ENCODE measurements around the gene RIPOR3. TPM values are rescaled to one million over a fixed set of nuclear protein-coding genes. Genes with fewer than 3 reads are reported as not detected.

Gene RIPOR3
- total RNA-seq, 1 donor from 2014 or later, result 0.12 TPM

GRCh38 chr20:50558483-50558925, 132.8 kb downstream of the RIPOR3 start:
- DNase-seq (ENCODE audit: low spot score), result no peak
- peaks cover 54% of the 10 kb centered on the region for H3K4me1 Mint-ChIP-seq (ENCODE audit: low read depth)
- H3K27me3 Mint-ChIP-seq (ENCODE audit: low read depth), result no peaks in the 10 kb centered on the region
- H3K36me3 Mint-ChIP-seq (ENCODE audit: low read depth), result peaks cover 5% of the 10 kb centered on the region
- H3K27ac Mint-ChIP-seq (ENCODE audit: unreplicated experiment), result peak overlapping the region; percentile 77
- TF ChIP-seq CTCF (IDR thresholded peaks at IDR 0.05), result no peak
- no peak overlapping the region for H3K4me3 Mint-ChIP-seq (ENCODE audit: unreplicated experiment)
- no peaks in the 10 kb centered on the region for H3K9me3 Mint-ChIP-seq (ENCODE audit: low read depth)

GRCh38 chr20:50557549-50558134, 133.7 kb downstream of the RIPOR3 start:
- peaks cover 48% of the 10 kb centered on the region for H3K4me1 Mint-ChIP-seq (ENCODE audit: low read depth)
- no peak for TF ChIP-seq CTCF (IDR thresholded peaks at IDR 0.05)
- H3K27ac Mint-ChIP-seq (ENCODE audit: unreplicated experiment), result peak overlapping the region; percentile 77
- no peaks in the 10 kb centered on the region for H3K9me3 Mint-ChIP-seq (ENCODE audit: low read depth)
- H3K27me3 Mint-ChIP-seq (ENCODE audit: low read depth), result no peaks in the 10 kb centered on the region
- peaks cover 2% of the 10 kb centered on the region for H3K36me3 Mint-ChIP-seq (ENCODE audit: low read depth)
- H3K4me3 Mint-ChIP-seq (ENCODE audit: unreplicated experiment), result no peak overlapping the region
- DNase-seq (ENCODE audit: low spot score), result no peak

DNA sequence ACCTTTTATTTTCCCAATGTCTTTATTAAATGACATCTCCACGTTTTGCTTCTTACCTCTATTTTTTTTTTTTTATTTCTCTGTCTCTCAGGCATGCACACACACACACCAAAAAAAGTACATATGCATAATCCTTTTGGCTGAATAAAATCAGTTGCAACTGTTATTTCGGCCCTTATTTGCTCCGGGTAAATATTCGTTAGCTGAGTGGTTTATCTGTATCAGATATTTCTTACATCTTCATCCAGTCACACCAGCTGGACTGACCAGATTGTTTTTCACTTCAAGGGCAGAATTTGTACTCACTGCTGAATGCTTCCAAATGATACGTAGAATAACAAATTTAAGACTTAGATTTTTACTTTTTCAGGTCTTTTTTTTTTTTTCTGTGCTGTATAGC, 135.7 kb downstream of the RIPOR3 start:
- TF ChIP-seq CTCF (IDR thresholded peaks at IDR 0.05), result no peak
- Mint-ChIP-seq H3K4me1 (ENCODE audit: low read depth) (peaks cover 32% of the 10 kb centered on the region), H3K27me3 (ENCODE audit: low read depth) (no peaks in the 10 kb centered on the region), H3K9me3 (ENCODE audit: low read depth) (no peaks in the 10 kb centered on the region), H3K4me3 (ENCODE audit: unreplicated experiment) (no peak overlapping the region), H3K36me3 (ENCODE audit: low read depth) (peaks cover 2% of the 10 kb centered on the region), H3K27ac (ENCODE audit: unreplicated experiment) (no peak overlapping the region)
- no peak for DNase-seq (ENCODE audit: low spot score)

DNA sequence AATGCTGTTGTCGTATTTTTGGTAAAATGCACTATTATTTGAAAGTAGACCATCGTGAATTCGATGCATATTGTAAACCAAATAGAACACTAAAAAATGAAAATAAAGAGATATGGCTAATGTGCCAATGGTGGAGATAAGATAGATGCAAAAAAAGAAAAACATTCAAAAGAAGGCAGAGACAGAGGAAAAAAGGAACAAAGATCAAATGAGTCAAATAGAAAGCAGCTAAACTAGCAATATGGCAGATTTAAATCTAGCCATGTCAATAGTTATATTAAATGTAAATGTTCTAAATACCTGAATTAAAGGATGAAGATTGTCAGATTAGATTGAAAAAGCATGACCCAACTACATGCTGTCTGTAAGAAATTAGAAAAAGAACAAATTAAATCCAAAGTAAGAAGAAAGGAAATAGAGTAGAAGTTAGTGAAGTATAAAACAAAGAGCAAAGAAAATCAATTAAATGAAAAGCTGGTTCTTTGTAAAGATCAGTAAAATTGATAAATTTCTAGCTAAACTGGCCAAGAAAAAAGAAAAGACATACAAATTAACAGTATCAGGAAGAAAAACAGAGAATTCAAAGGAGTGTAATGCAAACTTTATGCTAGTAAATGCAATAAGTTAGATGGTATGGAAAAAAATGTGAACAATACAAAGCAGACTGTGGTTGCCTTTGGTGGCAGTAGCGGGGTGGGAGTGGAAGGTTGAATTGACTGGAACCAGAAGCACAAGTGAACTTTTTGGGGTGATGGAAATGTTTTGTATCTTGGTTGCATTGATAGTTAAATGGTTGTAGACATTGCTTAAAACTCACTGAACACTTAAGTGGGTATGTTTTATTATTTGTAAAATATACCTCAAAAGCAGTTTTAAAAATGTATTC, 136.4 kb downstream of the RIPOR3 start:
- no peaks in the 10 kb centered on the region for H3K9me3 Mint-ChIP-seq (ENCODE audit: low read depth)
- no peaks in the 10 kb centered on the region for H3K27me3 Mint-ChIP-seq (ENCODE audit: low read depth)
- H3K4me3 Mint-ChIP-seq (ENCODE audit: unreplicated experiment), result no peak overlapping the region
- peaks cover 33% of the 10 kb centered on the region for H3K4me1 Mint-ChIP-seq (ENCODE audit: low read depth)
- H3K36me3 Mint-ChIP-seq (ENCODE audit: low read depth), result peaks cover 2% of the 10 kb centered on the region
- no peak overlapping the region for H3K27ac Mint-ChIP-seq (ENCODE audit: unreplicated experiment)
- TF ChIP-seq CTCF (IDR thresholded peaks at IDR 0.05), result no peak
- no peak for DNase-seq (ENCODE audit: low spot score)

- H3K4me3 Mint-ChIP-seq (ENCODE audit: unreplicated experiment), result no peak overlapping the region
- no peak for TF ChIP-seq CTCF (IDR thresholded peaks at IDR 0.05)
- H3K36me3 Mint-ChIP-seq (ENCODE audit: low read depth), result peaks cover under 1% of the 10 kb centered on the region
- H3K4me1 Mint-ChIP-seq (ENCODE audit: low read depth), result peaks cover 23% of the 10 kb centered on the region
- DNase-seq (ENCODE audit: low spot score), result no peak
- H3K27ac Mint-ChIP-seq (ENCODE audit: unreplicated experiment), result no peak overlapping the region
- no peaks in the 10 kb centered on the region for H3K9me3 Mint-ChIP-seq (ENCODE audit: low read depth)
- no peaks in the 10 kb centered on the region for H3K27me3 Mint-ChIP-seq (ENCODE audit: low read depth)
Observed at GRCh38 chr20:50552979-50553378, 138.4 kb downstream of the RIPOR3 start.
